Muscle of arm (tissue), 14 donors: ENCODE measurements around the gene MLEC. TPM values are rescaled to one million over a fixed set of nuclear protein-coding genes. Genes with fewer than 3 reads are reported as not detected.

Source experiments
- DNase-seq: peaks from one replicate; pipeline ENCODE4 v3.0.0-alpha.2; 2013
- long read RNA-seq, 11 donors: transcript quantifications; one replicate each; lab custom pipeline, GENCODE V29; 2026
- polyA plus RNA-seq, 12 donors: library from polyadenylated mRNA; unstranded; fragments of 120-200 nt; gene quantifications; one replicate each; pipeline ENCODE4 v1.2.1, GENCODE V29; 2013; ENCODE audit not compliant: insufficient read length in 12 of 12

The MLEC gene, protein sequence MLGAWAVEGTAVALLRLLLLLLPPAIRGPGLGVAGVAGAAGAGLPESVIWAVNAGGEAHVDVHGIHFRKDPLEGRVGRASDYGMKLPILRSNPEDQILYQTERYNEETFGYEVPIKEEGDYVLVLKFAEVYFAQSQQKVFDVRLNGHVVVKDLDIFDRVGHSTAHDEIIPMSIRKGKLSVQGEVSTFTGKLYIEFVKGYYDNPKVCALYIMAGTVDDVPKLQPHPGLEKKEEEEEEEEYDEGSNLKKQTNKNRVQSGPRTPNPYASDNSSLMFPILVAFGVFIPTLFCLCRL
- 10 to 100 TPM in 11 of 12 donors, not detected in 1; 62.0 to 97.5 (median 82.6) TPM for polyA plus RNA-seq
- long read RNA-seq, donor 1, full-length matches to known transcripts, result 78 of 97 reads
- long read RNA-seq, donor 1, partial matches to known transcripts, result 19 of 97 reads
- long read RNA-seq, donor 1, other reads (novel, unspliced or antisense), result 0 of 97 reads
- long read RNA-seq, donor 2, full-length matches to known transcripts, result 17 of 25 reads
- long read RNA-seq, donor 2, partial matches to known transcripts, result 8 of 25 reads
- long read RNA-seq, donor 2, other reads (novel, unspliced or antisense), result 0 of 25 reads
- long read RNA-seq, donor 3, full-length matches to known transcripts, result 9 of 17 reads
- long read RNA-seq, donor 3, partial matches to known transcripts, result 8 of 17 reads
- long read RNA-seq, donor 3, other reads (novel, unspliced or antisense), result 0 of 17 reads
- long read RNA-seq, donor 4, full-length matches to known transcripts, result 7 of 12 reads
- long read RNA-seq, donor 4, partial matches to known transcripts, result 5 of 12 reads
- long read RNA-seq, donor 4, other reads (novel, unspliced or antisense), result 0 of 12 reads
- long read RNA-seq, donor 5, full-length matches to known transcripts, result 56 of 72 reads
- long read RNA-seq, donor 5, partial matches to known transcripts, result 16 of 72 reads
- long read RNA-seq, donor 5, other reads (novel, unspliced or antisense), result 0 of 72 reads
- long read RNA-seq, donor 6, full-length matches to known transcripts, result 12 of 22 reads
- long read RNA-seq, donor 6, partial matches to known transcripts, result 10 of 22 reads
- long read RNA-seq, donor 6, other reads (novel, unspliced or antisense), result 0 of 22 reads
- long read RNA-seq, donor 7, full-length matches to known transcripts, result 12 of 22 reads
- long read RNA-seq, donor 7, partial matches to known transcripts, result 10 of 22 reads
- long read RNA-seq, donor 7, other reads (novel, unspliced or antisense), result 0 of 22 reads
- long read RNA-seq, donor 8, full-length matches to known transcripts, result 48 of 54 reads
- long read RNA-seq, donor 8, partial matches to known transcripts, result 6 of 54 reads
- long read RNA-seq, donor 8, other reads (novel, unspliced or antisense), result 0 of 54 reads
- long read RNA-seq, donor 9, full-length matches to known transcripts, result 21 of 61 reads
- long read RNA-seq, donor 9, partial matches to known transcripts, result 40 of 61 reads
- long read RNA-seq, donor 9, other reads (novel, unspliced or antisense), result 0 of 61 reads
- long read RNA-seq, donor 10, full-length matches to known transcripts, result 17 of 47 reads
- long read RNA-seq, donor 10, partial matches to known transcripts, result 30 of 47 reads
- long read RNA-seq, donor 10, other reads (novel, unspliced or antisense), result 0 of 47 reads
- long read RNA-seq, donor 11, full-length matches to known transcripts, result 29 of 47 reads
- long read RNA-seq, donor 11, partial matches to known transcripts, result 18 of 47 reads
- long read RNA-seq, donor 11, other reads (novel, unspliced or antisense), result 0 of 47 reads

DNA sequence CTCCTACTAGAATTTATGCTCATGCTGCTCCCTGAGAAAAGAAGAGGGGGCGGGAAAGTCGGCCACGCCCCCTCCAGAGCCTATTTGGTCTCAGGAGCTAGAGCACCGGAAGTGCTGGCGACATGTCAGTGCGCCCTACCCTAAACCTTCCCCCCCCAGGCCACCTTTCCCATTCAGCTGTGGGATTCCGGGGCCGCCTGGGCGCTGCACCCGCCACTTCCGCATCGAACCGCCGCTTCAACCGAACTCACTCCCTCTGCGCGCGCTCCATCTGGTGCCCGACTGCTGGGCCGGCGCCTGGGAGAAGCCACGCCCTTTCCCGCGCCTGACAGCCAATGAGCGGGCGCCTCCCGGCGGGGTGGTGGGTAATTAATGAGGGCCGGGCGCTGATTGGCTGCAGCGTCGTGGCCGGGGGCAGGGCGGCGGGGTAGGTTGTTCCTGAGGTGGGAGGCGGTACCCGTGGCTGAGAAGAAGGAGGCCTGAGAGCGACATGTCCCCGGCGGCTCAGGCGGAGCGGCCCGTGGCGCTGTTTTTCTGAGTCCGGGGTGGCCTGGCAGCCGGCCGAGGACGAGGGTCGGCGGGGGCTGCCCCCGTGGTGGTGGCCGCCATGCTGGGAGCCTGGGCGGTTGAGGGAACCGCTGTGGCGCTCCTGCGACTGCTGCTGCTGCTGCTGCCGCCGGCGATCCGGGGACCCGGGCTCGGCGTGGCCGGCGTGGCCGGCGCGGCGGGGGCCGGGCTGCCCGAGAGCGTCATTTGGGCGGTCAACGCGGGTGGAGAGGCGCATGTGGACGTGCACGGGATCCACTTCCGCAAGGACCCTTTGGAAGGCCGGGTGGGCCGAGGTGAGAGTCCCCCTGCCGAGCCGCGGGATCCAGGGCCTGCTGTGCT, at the start of gene MLEC:
Gene MLEC, plus strand, starts transcription at position 460 of the 888 bp plus-strand sequence. Its CDS starts 148 bp downstream, at position 608.
- peak; percentile 98 for DNase-seq

DNA sequence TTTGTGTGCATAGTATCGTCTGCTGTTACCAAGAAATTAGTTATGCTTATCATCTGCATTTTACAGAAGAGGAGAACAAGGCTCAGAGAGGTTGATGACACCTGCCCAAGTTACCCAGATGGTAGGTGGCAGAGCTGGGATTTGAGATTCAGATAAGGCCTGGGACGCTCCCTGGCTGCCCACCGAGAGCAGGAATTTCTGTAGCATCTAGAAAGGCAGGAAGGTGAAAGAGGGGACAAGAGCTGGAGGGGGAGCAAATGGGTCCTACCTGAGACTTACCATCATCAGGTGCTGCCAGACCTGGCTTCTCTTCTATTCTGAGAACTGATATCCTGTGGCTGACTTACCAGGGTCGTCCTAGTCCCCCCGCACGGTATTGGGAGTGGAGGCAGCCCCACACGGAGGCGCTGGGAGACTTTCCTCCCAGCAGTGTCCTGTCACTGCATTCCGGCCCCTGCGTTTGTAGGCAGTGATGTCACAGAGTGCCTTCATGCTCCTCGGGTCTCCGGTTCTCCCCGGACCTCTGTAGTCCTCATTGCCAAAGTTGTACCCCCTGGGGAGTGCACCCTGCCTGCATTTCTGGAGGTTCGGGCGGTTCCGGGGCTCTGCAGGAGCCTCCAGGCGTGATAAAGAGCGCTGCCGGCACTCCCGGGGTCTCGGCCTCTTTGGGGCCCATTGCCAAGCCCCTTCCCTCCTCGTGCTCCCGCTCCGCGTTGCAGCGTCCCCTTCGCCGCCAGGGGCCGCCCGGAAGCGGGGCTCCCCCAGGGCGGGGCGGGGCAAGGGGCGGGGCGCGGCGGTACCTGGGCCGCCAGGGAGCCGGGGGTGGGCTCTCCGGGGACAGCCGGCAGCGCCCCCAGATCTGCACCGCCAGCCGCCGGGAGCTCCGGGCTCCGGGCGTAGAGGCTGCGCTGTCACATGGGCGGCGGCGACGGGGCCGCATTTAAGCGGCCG, 46.9 kb upstream of the MLEC start, which contains the start of gene CABP1:
Gene CABP1, plus strand, starts transcription at position 856 of the 951 bp plus-strand sequence. Its CDS starts 60 bp downstream, at position 916.
- no peak for DNase-seq

DNA sequence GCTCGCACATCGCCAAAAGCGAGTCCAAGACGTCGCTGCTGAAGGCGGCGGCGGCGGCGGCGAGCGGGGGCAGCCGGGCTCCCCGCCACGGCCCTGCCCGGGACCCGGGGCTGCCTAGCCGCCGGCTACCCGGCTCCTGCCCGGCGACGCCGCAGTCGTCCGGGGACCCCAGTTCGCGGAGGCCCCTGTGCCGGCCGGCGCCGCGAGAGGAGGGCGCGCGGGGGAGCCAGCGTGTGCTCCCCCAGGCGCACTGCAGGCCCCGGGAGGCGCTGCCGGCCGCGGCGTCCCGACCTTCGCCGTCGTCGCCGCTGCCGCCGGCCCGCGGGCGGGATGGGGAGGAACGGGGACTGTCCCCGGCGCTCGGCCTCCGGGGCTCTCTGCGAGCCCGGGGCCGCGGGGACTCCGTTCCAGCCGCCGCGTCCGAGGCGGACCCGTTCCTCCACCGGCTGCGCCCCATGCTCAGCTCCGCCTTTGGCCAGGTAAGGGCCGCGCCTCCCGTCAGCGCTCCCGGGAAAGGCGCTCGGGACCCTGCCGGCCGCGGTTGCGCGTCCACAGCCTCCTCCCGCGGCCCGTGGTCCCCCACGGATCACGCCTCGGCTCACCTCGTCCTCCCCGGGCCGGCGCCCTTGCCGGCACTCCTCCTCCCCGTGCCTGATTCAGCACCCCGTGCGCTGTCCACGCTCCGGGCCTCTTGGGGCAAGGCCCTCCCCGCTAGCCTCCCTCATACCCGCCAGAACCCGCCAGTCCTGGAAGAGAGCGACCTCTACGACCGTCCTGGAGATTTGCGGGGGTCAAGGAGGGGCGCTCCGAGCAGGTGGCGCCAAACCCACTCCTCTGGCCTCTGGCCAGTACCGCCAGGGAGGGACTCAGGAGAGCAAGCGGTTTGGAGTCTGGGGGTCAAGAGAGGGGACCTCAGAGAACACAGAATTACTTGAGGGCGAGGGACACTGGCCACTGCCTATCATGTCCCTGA, 45.8 kb upstream of the MLEC start:
- peak; percentile 38 for DNase-seq

DNA sequence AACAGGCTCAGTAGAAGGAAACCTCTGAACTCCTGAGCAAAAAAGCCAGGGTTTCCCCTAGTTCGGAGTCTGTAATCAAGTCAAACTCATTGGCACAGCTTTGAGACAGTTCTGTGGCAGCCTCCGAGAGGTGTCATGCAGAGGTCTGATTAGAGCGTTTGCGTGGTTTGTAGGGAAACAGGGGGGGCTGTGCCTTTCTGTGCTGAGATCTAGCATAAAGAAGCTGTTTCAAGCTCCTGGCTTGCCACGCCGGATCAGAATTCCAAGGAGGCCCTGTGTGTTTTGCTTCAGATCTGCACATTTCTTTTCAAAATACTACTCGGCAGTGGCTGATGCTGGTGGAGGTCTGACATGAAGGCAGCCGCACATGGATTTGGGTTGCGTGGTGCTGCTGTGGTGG, 44.8 kb upstream of the MLEC start:
- DNase-seq, result no peak

DNA sequence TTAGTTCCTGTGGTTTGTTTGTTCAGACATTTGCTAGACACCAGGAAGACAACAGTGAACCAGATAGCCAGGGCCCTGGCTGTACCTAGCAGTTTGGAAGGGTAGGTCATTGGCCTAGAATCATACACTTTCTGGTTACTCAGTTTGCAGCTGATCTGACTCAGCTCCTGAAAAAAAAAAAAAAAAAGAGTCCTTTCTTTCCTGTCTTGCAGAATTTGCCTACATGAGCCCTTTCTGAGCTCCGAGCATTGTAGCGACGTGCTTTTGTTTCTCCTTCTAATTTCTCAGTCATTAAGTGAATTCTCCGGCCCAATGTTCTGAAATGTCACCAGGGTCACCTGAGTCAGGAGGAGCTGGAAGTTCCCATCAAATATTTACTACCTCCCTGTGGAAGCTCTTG, 44.1 kb upstream of the MLEC start:
- no peak for DNase-seq

DNA sequence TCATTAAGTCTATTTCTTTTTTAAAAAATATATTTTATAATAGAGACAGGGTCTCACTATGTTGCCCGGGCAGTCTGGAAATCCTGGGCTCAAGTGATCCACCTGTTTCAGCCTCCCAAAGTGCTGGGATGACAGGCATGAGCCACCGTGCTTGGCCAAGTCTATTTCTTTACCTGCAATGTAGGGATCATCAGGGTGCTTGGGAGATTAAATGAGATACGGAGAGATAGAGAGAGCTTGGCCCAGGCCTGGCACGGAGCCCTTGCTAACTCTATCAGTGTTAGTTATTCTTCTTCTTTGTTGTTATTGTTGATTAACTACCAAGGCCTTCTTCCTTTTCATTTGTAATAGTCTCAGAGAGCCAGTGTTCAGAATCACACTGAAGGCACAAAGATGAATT, 43.4 kb upstream of the MLEC start:
- no peak for DNase-seq

DNA sequence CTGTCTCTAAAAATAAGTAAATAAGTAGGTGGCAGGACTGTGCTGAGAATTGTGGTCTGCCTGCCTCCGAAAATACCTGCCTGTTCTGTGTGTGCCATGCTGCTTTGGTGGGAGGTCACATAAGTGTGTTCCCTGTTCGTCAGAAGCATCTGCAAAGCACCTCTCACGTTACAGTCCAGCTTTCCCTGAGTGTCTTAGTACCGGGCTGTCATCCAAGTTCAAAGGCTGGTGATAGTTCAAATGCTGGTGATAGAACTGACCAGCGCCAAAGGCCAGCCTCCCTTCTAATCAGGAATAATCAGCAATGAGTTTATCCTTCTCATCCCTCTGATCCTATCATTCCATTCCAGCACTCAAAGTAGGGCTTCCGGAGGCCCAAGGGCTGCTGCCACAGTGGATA, 40.9 kb upstream of the MLEC start:
- no peak for DNase-seq

DNA sequence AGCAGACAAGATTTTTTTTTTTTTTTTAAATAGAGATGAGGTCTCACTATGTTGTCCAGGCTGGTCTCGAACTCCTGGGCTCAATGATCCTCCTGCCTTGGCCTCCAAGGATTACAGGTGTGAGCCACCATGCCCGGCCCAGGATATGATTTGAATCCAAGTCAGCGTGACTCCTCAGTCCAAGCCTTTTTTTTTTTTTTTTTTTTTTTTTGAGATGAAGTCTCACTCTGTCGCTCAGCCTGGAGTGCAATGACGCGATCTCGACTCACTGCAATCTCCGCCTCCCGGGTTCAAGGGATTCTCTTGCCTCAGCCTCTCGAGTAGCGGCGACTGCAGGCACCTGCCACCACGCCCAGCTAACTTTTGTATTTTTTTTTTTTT, 39.6 kb upstream of the MLEC start:
- no peak for DNase-seq

DNA sequence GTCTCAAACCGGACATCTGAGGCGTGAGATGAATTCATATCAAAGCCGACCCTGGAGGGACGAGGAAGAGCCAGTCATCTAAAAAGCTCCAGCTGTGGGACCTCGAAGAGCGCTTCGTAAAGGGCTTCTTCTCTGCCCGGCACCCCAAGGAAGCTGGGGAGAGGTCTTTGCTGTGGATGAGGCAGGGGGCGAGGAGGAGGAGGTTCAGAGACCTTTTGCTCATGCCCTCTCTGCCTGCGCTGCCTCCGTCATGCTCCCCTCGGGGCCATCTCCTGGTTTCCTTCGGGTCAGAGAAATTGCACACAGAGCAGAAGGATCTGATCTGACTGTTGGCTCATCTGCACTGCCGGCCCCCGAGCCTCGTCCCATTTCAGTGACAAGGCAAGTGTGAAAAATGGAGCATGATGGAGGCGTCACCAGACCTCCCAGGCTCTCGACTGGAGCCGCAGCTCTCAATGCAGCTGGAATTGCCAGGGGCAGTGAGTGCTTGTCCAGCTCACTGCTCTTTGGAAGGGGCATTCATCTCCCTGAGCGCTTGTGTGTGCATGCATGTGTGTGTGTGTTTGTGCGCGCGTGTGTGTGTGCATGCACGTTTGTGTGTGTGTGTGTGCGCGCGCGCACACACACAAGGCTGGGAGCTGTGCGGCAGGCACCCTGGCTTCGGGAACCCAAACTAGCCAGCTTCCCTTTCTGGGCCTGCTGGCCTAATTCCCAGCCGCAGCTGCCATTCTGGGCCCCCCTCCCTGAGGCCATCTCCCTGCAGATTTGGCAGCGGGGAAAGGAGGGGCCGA, 37.3 kb upstream of the MLEC start:
- peak; percentile 30 for DNase-seq

DNA sequence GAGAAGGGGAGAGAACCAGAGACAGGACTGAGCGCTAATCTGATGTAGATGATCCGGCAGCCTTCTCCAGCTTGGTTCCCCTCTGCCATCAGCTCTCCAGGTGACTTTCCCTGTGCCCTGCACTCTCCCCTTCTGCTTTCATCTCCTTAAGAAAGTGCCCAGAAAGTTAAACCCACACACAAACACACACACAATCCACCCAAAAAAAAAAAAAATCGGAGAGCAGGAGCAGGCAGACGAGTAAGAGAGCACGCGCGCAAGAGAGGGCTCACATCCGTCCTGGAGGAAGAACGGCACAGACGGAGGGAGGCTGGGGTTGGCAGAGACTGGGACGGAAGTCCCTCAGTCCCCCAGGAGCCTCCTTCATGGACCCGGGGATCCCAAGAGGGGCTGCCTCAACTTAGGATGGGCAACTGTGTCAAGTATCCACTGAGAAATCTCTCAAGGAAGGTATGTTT, 36.7 kb upstream of the MLEC start:
- DNase-seq, result no peak

DNA sequence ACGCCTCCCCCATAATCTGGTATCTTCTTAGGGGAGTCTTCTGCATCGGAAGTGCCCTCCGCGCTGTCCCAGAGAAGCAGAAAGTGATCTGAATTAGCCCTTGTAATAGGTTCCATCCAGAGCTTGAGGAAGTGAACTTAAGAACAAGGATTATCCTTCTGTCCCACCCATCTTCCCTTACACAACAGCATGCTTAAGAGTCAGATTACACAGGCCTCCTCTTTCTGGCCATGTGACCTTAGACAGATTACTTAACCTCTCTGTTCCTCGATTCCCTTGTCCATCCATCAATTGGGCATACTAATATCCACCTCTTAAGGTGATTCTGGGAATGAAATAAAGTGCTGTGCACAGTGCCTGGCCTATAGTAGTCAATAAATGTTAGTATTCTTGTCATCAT, 35.1 kb upstream of the MLEC start:
- DNase-seq, result no peak

DNA sequence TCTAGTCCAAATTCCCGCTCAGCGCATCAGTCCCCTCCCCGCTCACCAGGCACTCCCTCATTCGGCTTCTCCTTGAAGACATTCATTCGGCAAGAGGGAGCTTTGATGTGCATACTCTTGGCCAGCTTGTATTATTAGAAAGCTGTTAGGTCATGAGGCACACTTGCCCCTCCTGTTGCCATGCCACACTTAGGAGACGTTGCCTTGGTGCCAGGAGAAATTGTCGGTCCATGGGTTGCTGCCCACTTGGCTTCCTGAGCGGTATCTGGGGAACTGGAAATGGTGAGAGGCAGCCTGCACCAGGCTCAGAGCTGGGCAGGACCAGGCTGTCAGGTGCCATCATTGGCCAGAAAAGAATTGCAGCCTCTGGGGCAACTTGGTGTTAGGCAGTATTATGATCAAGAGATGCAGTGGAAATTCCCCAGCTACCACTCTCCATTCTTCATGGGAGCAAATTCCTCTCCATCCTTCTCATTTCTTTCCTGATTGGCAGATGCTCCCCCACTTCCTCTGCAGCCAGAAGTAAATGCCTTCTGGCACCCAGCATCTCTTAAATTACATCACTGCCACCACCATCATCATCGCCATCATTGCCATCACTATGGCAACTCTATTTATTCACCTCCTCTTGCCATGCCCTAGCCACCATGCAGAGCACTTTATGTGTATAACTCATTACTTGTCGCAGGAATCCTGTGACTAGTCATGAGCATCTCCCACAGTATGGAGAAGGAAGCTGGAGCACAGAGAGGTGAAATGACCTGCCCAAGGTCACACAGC, 34.1 kb upstream of the MLEC start:
- no peak for DNase-seq

DNA sequence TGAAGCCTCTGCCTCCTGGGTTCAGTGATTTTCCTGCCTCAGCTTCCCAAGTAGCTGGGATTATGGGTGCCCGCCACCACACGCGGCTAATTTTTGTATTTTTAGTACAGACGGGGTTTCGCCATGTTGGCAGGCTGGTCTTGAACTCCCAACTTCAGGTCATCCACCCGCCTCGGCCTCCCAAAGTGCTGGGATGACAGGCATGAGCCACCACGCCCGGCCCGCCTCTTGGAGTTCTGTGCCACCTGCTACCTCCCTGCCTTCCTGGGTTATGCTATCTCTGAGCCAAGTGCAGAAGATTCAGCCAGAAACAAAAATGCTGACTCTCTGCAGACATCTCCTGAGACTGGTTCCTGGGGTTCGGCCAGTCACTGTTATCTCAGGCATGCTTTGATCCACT, 33.3 kb upstream of the MLEC start:
- DNase-seq, result no peak

DNA sequence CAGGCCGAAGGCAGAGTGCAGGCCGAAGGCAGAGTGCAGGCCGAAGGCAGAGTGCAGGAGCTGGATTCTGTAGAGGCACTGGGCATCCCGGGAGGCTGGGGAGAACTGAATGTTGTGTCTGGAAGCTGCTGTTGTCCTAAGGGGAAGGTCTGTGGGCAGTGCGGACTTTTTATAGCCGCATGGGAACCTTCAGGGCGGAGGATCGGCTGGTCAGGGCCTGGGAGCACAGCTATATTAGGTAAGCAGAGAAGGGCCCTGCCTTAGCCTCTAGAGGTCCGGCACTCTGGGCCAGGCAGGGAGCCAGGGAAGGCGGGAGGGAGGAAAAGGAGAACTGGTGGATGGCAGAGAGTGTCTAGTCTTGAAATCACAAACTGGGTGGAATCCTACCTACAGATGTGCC, 32.3 kb upstream of the MLEC start:
- DNase-seq, result no peak

DNA sequence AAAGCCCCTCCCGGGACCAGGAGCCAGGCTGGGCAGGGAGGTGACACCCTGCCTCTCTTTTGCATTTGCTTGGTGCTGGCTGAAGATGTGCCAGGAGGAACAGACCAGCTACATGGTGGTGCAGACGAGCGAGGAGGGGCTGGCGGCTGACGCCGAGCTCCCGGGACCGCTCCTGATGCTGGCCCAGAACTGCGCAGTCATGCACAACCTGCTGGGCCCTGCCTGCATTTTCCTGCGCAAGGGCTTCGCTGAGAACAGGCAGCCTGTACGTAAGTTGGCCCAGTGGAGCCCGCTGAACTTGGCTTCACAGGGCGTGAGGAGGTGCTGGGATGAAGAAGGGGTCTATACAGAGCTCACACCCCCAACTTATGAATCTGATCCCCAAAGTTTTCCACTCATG, 30.9 kb upstream of the MLEC start:
- no peak for DNase-seq
